ENCODE results near the gene ADARB2.

ADARB2 gene

DNA sequence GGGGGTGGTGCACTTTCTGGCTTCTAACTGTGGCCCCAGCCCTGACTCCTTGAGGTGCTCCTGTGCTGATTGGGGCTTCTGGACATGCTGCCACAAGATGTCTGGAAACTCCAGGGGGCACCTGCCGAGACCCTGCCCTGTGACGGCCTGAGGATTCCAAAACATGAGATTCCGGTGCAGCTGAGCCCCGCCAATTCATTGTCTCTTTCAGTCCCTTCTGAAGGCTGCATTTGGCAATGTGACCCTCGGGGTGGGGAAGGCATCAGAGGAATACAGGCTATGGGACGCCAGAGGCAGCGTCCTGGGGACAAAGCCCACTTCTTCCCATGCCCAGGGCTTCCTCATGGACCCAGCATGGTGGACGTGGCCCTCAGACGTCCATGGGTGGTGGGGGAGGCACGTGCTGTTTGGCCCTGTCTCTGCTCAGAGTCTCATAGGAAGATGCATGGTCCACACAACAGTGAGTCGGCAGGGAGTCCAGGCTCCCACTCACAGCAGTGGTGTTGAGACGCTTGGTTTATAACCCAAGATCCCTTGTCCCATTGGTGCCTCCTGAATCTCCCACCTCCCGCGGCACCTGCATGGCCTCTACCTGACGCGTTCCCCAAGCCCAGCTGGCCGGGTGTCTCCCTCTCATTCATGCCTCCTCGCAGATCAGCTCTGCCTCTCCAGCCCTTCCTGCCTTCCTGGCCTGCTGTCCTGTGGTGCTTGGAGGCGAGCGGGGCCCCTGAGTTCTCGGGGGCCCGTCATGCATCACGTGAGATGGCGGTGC, 551.2 kb downstream of the ADARB2 start:
- no peak for TF ChIP-seq EZH2phosphoT487 (IDR thresholded peaks at IDR 0.05; ENCODE audit: borderline replicate concordance, low read length)
- TF ChIP-seq, protein P1, sequence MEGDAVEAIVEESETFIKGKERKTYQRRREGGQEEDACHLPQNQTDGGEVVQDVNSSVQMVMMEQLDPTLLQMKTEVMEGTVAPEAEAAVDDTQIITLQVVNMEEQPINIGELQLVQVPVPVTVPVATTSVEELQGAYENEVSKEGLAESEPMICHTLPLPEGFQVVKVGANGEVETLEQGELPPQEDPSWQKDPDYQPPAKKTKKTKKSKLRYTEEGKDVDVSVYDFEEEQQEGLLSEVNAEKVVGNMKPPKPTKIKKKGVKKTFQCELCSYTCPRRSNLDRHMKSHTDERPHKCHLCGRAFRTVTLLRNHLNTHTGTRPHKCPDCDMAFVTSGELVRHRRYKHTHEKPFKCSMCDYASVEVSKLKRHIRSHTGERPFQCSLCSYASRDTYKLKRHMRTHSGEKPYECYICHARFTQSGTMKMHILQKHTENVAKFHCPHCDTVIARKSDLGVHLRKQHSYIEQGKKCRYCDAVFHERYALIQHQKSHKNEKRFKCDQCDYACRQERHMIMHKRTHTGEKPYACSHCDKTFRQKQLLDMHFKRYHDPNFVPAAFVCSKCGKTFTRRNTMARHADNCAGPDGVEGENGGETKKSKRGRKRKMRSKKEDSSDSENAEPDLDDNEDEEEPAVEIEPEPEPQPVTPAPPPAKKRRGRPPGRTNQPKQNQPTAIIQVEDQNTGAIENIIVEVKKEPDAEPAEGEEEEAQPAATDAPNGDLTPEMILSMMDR (IDR thresholded peaks at IDR 0.05; ENCODE audit: low read depth, low read length, poor library complexity, severe bottlenecking) = no peak
- no peaks in the 10 kb centered on the region for H3K27me3 ChIP-seq (ENCODE audit: control insufficient read depth, low read length)
- no peak overlapping the region for H3K4me3 ChIP-seq (ENCODE audit: low read length)
- no peaks in the 10 kb centered on the region for H3K36me3 ChIP-seq (ENCODE audit: control insufficient read depth, low read length)
- no peaks in the 10 kb centered on the region for H3K79me2 ChIP-seq (ENCODE audit: control insufficient read depth, low read length)
- H3K4me1 ChIP-seq (ENCODE audit: control insufficient read depth, low read length) = no peaks in the 10 kb centered on the region
- no peaks in the 10 kb centered on the region for H3K9me3 ChIP-seq (ENCODE audit: control insufficient read depth, insufficient read depth, low read length)
- no peaks in the 10 kb centered on the region for H4K20me1 ChIP-seq (ENCODE audit: control insufficient read depth, insufficient read depth, low read depth, low read length)
- H3K9me2 ChIP-seq (replicated peaks; ENCODE audit: control insufficient read depth, low read length) = no peaks in the 10 kb centered on the region
- H3K4me2 ChIP-seq (ENCODE audit: low read length) = no peak overlapping the region
- H3F3A ChIP-seq (ENCODE audit: control insufficient read depth, insufficient read depth) = no peaks in the 10 kb centered on the region
- H3K27ac ChIP-seq (ENCODE audit: low read depth, low read length) = no peak overlapping the region

DNA sequence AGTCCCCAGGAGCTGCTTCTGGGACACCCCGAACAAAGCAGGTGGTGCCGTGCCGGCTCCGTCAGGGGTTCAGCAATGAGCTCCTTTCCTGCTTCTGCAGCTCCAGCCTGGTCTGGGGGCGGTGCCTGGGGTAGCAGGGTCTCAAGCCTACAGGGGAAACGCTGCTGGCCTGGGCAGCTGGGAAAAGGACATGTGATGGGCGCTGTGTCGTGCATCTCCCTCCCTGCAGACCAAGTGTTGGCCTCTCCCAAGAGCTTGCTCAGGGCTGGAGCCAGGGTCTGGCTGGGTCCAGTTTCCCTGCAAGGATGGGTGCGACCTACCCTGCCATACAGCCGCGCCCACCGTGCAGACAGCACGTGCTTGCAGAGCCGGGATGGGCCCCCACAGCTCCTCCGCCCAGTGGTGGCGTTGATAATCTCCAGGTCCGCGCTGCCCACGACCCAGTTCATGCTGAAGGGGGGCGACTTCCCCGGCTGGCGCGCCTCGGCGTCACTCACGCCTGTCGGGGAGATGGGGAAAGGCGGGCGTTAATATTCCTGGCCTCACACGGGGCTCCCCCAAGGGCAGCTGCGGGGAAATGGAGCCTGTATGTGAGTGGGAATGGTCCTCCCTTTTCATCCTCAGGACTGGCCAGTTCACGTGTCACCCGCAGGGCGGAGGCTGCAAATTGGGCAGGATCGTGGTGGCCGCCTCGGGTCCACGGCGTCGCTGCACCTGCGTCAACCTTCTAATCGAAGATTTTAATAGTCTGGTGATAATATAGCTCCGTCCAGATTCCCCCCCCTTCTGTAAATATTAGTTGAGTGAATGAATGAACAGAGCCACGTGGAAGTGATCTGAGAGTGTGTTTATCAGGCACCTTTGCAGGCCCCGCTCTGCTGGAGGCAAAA, 552.5 kb downstream of the ADARB2 start:
- H3K27me3 ChIP-seq (ENCODE audit: control insufficient read depth, low read length) = no peaks in the 10 kb centered on the region
- TF ChIP-seq EZH2phosphoT487 (IDR thresholded peaks at IDR 0.05; ENCODE audit: borderline replicate concordance, low read length) = no peak
- TF ChIP-seq, protein P1 (IDR thresholded peaks at IDR 0.05; ENCODE audit: low read depth, low read length, poor library complexity, severe bottlenecking) = no peak
- no peaks in the 10 kb centered on the region for H3K4me1 ChIP-seq (ENCODE audit: control insufficient read depth, low read length)
- H3K9me3 ChIP-seq (ENCODE audit: control insufficient read depth, insufficient read depth, low read length) = no peaks in the 10 kb centered on the region
- H3K27ac ChIP-seq (ENCODE audit: low read depth, low read length) = no peak overlapping the region
- no peaks in the 10 kb centered on the region for H3K9me2 ChIP-seq (replicated peaks; ENCODE audit: control insufficient read depth, low read length)
- H3K36me3 ChIP-seq (ENCODE audit: control insufficient read depth, low read length) = no peaks in the 10 kb centered on the region
- H3F3A ChIP-seq (ENCODE audit: control insufficient read depth, insufficient read depth) = no peaks in the 10 kb centered on the region
- no peaks in the 10 kb centered on the region for H3K79me2 ChIP-seq (ENCODE audit: control insufficient read depth, low read length)
- H3K4me2 ChIP-seq (ENCODE audit: low read length) = no peak overlapping the region
- no peaks in the 10 kb centered on the region for H4K20me1 ChIP-seq (ENCODE audit: control insufficient read depth, insufficient read depth, low read depth, low read length)
- H3K4me3 ChIP-seq (ENCODE audit: low read length) = no peak overlapping the region

DNA sequence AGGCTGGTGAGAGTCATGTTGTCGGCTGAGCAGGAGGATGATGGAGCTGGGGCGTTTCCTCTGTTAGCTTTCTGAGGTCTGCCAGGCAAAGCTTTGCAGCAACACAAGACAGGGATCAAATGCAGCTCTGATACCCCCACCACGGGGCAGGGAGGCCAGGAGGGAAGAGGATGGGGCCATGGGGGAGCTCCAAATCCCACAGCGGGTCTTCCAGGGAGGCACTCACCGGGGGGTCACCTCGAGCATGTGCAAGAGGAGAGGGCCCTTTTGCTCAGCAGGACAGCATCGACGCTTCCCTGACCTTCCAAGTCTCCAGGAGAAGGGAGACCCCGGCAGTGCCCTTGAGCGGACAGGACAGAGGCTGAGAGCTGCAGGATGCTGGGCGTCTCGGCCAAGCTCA, 553.6 kb downstream of the ADARB2 start:
- H3K9me2 ChIP-seq (replicated peaks; ENCODE audit: control insufficient read depth, low read length) = no peaks in the 10 kb centered on the region
- no peak for TF ChIP-seq EZH2phosphoT487 (IDR thresholded peaks at IDR 0.05; ENCODE audit: borderline replicate concordance, low read length)
- TF ChIP-seq, protein P1 (IDR thresholded peaks at IDR 0.05; ENCODE audit: low read depth, low read length, poor library complexity, severe bottlenecking) = no peak

More for the DNA sequence above, 553.6 kb downstream of the ADARB2 start:
- no peaks in the 10 kb centered on the region for H3K36me3 ChIP-seq (ENCODE audit: control insufficient read depth, low read length)
- H3K4me2 ChIP-seq (ENCODE audit: low read length) = no peak overlapping the region
- H3K79me2 ChIP-seq (ENCODE audit: control insufficient read depth, low read length) = no peaks in the 10 kb centered on the region
- no peaks in the 10 kb centered on the region for H4K20me1 ChIP-seq (ENCODE audit: control insufficient read depth, insufficient read depth, low read depth, low read length)
- no peaks in the 10 kb centered on the region for H3K27me3 ChIP-seq (ENCODE audit: control insufficient read depth, low read length)
- H3K4me1 ChIP-seq (ENCODE audit: control insufficient read depth, low read length) = no peaks in the 10 kb centered on the region
- H3K27ac ChIP-seq (ENCODE audit: low read depth, low read length) = no peak overlapping the region
- H3K9me3 ChIP-seq (ENCODE audit: control insufficient read depth, insufficient read depth, low read length) = no peaks in the 10 kb centered on the region
- H3K4me3 ChIP-seq (ENCODE audit: low read length) = no peak overlapping the region
- no peaks in the 10 kb centered on the region for H3F3A ChIP-seq (ENCODE audit: control insufficient read depth, insufficient read depth)

Measured in DOHH2 (cell line).